HepG2 (cell line): ENCODE results near the gene RBCK1. TPM values are rescaled to one million over a fixed set of nuclear protein-coding genes. Genes with fewer than 3 reads are reported as not detected.

Experiments
- AGO1 ChIP-seq: fragments of 200-400 bp; formaldehyde crosslinking; IDR thresholded peaks from 2 replicates; pipeline ENCODE4 v1.6.1; 2017; ENCODE audit warnings: mild to moderate bottlenecking, low read depth, low read length, moderate library complexity; ENCODE audit not compliant: poor library complexity, severe bottlenecking
- CBX1 ChIP-seq: IDR thresholded peaks from one replicate; pipeline ENCODE4 v1.6.1; 2016; ENCODE audit warnings: antibody characterized with exemption, low read depth
- DR1 ChIP-seq: sonication (generic); formaldehyde crosslinking; IDR thresholded peaks from 2 replicates; pipeline ENCODE4 v1.8.0; 2021; ENCODE audit warnings: mild to moderate bottlenecking, missing genetic modification reagents, inconsistent platforms
- GTF3A ChIP-seq: sonication (generic); formaldehyde crosslinking; conservative IDR thresholded peaks from 2 replicates; pipeline ENCODE4 v1.4.0; 2020; ENCODE audit warnings: mild to moderate bottlenecking, missing genetic modification reagents
- HES4 ChIP-seq: sonication (generic); formaldehyde crosslinking; IDR thresholded peaks from 2 replicates; pipeline ENCODE4 v1.9.0; 2021; ENCODE audit warnings: mild to moderate bottlenecking, missing genetic modification reagents, borderline replicate concordance
- HNRNPL ChIP-seq: fragments of 200-400 bp; formaldehyde crosslinking; IDR thresholded peaks from 2 replicates; pipeline ENCODE4 v1.6.1; 2017; ENCODE audit warnings: mild to moderate bottlenecking, low read depth, low read length
- LCORL ChIP-seq, 2 experiments: fragments of 450-650 bp in 1 of 2; sonication (generic) in 1 of 2; formaldehyde crosslinking in 1 of 2; IDR thresholded peaks; 2 replicates each; pipeline versions ENCODE4 v1.5.0 to v1.6.1; 2017 to 2020; ENCODE audit warnings: antibody characterized with exemption in 1 of 2, missing genetic modification reagents in 1 of 2
- MAFF ChIP-seq: IDR thresholded peaks from 2 replicates; pipeline ENCODE4 v1.6.1; 2011; ENCODE audit warnings: low read depth, low read length, improper control_type of control experiment
- NFYC ChIP-seq: IDR thresholded peaks from 2 replicates; pipeline ENCODE4 v1.6.1; 2016; ENCODE audit warnings: missing genetic modification reagents, missing compliant biosample characterization
- PBX2 ChIP-seq: IDR thresholded peaks from 2 replicates; pipeline ENCODE4 v1.6.1; 2016; ENCODE audit warnings: control low read depth
- SALL2 ChIP-seq: sonication (generic); formaldehyde crosslinking; IDR thresholded peaks from 2 replicates; pipeline ENCODE4 v1.8.1; 2023; ENCODE audit warnings: mild to moderate bottlenecking, missing genetic modification reagents, inconsistent platforms
- ZBTB10 ChIP-seq: sonication (generic); formaldehyde crosslinking; IDR thresholded peaks from 2 replicates; pipeline ENCODE4 v1.4.0; 2020; ENCODE audit warnings: missing genetic modification reagents, borderline replicate concordance
- ZBTB25 ChIP-seq: IDR thresholded peaks from 2 replicates; pipeline ENCODE4 v1.6.1; 2018; ENCODE audit warnings: missing genetic modification reagents
- ZNF75D ChIP-seq: sonication (generic); formaldehyde crosslinking; IDR thresholded peaks from 2 replicates; pipeline ENCODE4 v1.8.1; 2023; ENCODE audit warnings: missing genetic modification reagents, mild to moderate bottlenecking, borderline replicate concordance
- ZNF788 ChIP-seq: sonication (generic); formaldehyde crosslinking; IDR thresholded peaks from 2 replicates; pipeline ENCODE4 v1.5.0; 2020; ENCODE audit warnings: mild to moderate bottlenecking, missing genetic modification reagents, borderline replicate concordance
- polyA plus RNA-seq, 8 experiments: library from polyadenylated mRNA; depleted of rRNA in 3 of 8; stranded (reverse) in 7 of 8; unstranded in 1 of 8; fragments of >200 nt; fragmentation: Illumina TruSeq in 4 of 8; extraction: Trizol in 4 of 8; gene quantifications; 2 replicates each; pipeline versions ENCODE4 v1.2.1 to v1.2.3, GENCODE V29; 2011 to 2016; ENCODE audit warnings: low read depth in 4 of 8, missing spikeins in 1 of 8, mixed read lengths in 1 of 8; ENCODE audit not compliant: insufficient read depth in 1 of 8
- total RNA-seq, 5 experiments: library from RNA; depleted of rRNA; stranded (reverse); fragments of >200 nt; fragmentation: Illumina TruSeq; extraction: Trizol; gene quantifications; 2 replicates each; pipeline ENCODE4 v1.2.3, GENCODE V29; 2016; ENCODE audit warnings: low read depth in 1 of 5
- TF ChIP-seq, protein P1 (sequence below): sonication (generic); formaldehyde crosslinking; IDR thresholded peaks from 2 replicates; pipeline ENCODE4 v1.4.0; 2020; ENCODE audit warnings: mild to moderate bottlenecking, missing genetic modification reagents
- TF ChIP-seq, protein P2 (sequence below): sonication (generic); formaldehyde crosslinking; IDR thresholded peaks from 2 replicates; pipeline ENCODE4 v1.9.0; 2021; ENCODE audit warnings: missing genetic modification reagents, borderline replicate concordance

RBCK1 gene
- total and polyA plus RNA-seq, 2 of the 13 experiments (the other 11 are each of a cell fraction or from before 2014, with no cell fraction given) = 149 to 215 TPM

- TF ChIP-seq MAFF (no peak), ZBTB25 (no peak), SALL2 (CRISPR knock-in tag) (no peak), ZNF75D (no peak), ZBTB10 (CRISPR knock-in tag) (no peak), CBX1 (no peak), HES4 (CRISPR knock-in tag) (no peak), NFYC (no peak), GTF3A (CRISPR knock-in tag) (no peak; the same call in 1 of the 2 replicates), ZNF788 (no peak; the same call in 1 of the 2 replicates), DR1 (CRISPR knock-in tag) (peak; percentile 27; the same call in 1 of the 2 replicates), LCORL (IDR thresholded peaks at IDR 0.05) (no peak), LCORL (CRISPR knock-in tag; IDR thresholded peaks at IDR 0.05) (peak; percentile 81), PBX2 (CRISPR knock-in tag) (no peak), HNRNPL (peak; percentile 81; the same call in 1 of the 2 replicates), AGO1 (peak; percentile 85)
- TF ChIP-seq, protein P1, sequence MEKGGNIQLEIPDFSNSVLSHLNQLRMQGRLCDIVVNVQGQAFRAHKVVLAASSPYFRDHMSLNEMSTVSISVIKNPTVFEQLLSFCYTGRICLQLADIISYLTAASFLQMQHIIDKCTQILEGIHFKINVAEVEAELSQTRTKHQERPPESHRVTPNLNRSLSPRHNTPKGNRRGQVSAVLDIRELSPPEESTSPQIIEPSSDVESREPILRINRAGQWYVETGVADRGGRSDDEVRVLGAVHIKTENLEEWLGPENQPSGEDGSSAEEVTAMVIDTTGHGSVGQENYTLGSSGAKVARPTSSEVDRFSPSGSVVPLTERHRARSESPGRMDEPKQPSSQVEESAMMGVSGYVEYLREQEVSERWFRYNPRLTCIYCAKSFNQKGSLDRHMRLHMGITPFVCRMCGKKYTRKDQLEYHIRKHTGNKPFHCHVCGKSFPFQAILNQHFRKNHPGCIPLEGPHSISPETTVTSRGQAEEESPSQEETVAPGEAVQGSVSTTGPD (CRISPR knock-in tag) = no peak
- TF ChIP-seq, protein P2, sequence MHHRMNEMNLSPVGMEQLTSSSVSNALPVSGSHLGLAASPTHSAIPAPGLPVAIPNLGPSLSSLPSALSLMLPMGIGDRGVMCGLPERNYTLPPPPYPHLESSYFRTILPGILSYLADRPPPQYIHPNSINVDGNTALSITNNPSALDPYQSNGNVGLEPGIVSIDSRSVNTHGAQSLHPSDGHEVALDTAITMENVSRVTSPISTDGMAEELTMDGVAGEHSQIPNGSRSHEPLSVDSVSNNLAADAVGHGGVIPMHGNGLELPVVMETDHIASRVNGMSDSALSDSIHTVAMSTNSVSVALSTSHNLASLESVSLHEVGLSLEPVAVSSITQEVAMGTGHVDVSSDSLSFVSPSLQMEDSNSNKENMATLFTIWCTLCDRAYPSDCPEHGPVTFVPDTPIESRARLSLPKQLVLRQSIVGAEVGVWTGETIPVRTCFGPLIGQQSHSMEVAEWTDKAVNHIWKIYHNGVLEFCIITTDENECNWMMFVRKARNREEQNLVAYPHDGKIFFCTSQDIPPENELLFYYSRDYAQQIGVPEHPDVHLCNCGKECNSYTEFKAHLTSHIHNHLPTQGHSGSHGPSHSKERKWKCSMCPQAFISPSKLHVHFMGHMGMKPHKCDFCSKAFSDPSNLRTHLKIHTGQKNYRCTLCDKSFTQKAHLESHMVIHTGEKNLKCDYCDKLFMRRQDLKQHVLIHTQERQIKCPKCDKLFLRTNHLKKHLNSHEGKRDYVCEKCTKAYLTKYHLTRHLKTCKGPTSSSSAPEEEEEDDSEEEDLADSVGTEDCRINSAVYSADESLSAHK (CRISPR knock-in tag) = no peak
Observed at GRCh38 chr20:431012-431904, 23.2 kb downstream of the RBCK1 start (continued).
